ENCODE results near the gene RMC1.

DNA sequence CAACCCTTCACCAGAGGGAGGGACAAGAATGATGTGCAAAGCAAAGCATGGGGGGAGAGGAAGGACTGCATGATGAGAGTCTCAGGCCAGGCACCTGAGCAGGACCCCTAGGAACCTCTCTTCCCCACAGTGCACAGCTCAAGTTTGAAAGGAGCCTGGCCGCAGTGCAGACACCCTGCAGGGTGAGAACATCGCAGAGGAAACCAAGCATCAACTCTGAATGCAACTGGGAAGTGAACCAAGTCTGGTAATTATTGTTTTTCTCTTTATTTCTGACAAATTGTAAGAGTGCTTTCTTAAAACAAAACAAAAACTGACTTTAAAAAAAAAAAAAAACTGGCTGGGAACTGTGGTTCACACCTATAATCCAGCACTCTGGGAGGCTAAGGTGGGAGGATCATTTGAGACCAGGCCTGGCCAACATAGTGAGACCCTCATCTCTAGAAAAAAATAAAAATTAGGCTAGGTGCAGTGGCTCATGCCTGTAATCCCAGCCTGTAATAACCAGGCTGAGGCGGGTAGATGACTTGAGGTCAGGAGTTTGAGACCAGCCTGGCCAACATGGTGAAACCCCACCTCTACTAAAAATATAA is 67.7 kb downstream of the RMC1 start:
- TF ChIP-seq EZH2phosphoT487 (conservative IDR thresholded peaks at IDR 0.05; ENCODE audit: low read length), result no peak
- TF ChIP-seq, protein P1, sequence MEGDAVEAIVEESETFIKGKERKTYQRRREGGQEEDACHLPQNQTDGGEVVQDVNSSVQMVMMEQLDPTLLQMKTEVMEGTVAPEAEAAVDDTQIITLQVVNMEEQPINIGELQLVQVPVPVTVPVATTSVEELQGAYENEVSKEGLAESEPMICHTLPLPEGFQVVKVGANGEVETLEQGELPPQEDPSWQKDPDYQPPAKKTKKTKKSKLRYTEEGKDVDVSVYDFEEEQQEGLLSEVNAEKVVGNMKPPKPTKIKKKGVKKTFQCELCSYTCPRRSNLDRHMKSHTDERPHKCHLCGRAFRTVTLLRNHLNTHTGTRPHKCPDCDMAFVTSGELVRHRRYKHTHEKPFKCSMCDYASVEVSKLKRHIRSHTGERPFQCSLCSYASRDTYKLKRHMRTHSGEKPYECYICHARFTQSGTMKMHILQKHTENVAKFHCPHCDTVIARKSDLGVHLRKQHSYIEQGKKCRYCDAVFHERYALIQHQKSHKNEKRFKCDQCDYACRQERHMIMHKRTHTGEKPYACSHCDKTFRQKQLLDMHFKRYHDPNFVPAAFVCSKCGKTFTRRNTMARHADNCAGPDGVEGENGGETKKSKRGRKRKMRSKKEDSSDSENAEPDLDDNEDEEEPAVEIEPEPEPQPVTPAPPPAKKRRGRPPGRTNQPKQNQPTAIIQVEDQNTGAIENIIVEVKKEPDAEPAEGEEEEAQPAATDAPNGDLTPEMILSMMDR (IDR thresholded peaks at IDR 0.05; ENCODE audit: insufficient read depth, low read length, poor library complexity, severe bottlenecking), result no peak
